Liver (tissue), 9 donors: ENCODE data around the gene C12orf57. TPM values are rescaled to one million over a fixed set of nuclear protein-coding genes. Genes with fewer than 3 reads are reported as not detected.

Experiments
- DNase-seq: peaks from one replicate; pipeline ENCODE4 v3.0.0-alpha.2; 2017; ENCODE audit warnings: low spot score
- H3K27ac ChIP-seq, 2 donors: one replicate each; pipeline ENCODE4 v1.7.0; 2013; ENCODE audit warnings: inconsistent platforms in 2 of 2, low read length in 2 of 2, control low read depth in 1 of 2, low read depth in 1 of 2, mild to moderate bottlenecking in 1 of 2
- H3K27me3 ChIP-seq, 4 donors: one replicate each; pipeline versions ENCODE4 v1.6.1 to v1.7.0; 2013; ENCODE audit warnings: low read length in 3 of 4, inconsistent platforms in 1 of 4, mild to moderate bottlenecking in 1 of 4, moderate library complexity in 1 of 4; ENCODE audit not compliant: control insufficient read depth in 4 of 4, insufficient read depth in 4 of 4
- H3K36me3 ChIP-seq, 4 donors: one replicate each; pipeline versions ENCODE4 v1.6.1 to v1.7.0; 2013; ENCODE audit warnings: low read length in 3 of 4, mild to moderate bottlenecking in 3 of 4, low read depth in 1 of 4, moderate library complexity in 1 of 4; ENCODE audit not compliant: control insufficient read depth in 4 of 4, insufficient read depth in 3 of 4
- H3K4me1 ChIP-seq, 4 donors: one replicate each; pipeline versions ENCODE4 v1.6.1 to v1.7.0; 2013; ENCODE audit warnings: low read length in 3 of 4, mild to moderate bottlenecking in 3 of 4, moderate library complexity in 1 of 4; ENCODE audit not compliant: control insufficient read depth in 4 of 4, insufficient read depth in 4 of 4
- H3K4me3 ChIP-seq, 3 donors: one replicate each; pipeline versions ENCODE4 v1.6.1 to v1.7.0; 2013; ENCODE audit warnings: low read length in 3 of 3, control low read depth in 1 of 3, low read depth in 1 of 3, mild to moderate bottlenecking in 1 of 3
- H3K9ac ChIP-seq, 2 donors: one replicate each; pipeline ENCODE4 v1.7.0; 2013; ENCODE audit warnings: low read length in 2 of 2, mild to moderate bottlenecking in 2 of 2, moderate library complexity in 2 of 2, control low read depth in 1 of 2, low read depth in 1 of 2
- H3K9me3 ChIP-seq, 4 donors: one replicate each; pipeline versions ENCODE4 v1.6.1 to v1.7.0; 2013; ENCODE audit warnings: low read length in 3 of 4; ENCODE audit not compliant: control insufficient read depth in 4 of 4
- EGR1 ChIP-seq, 2 donors: IDR thresholded peaks; 2 replicates each; pipeline ENCODE4 v1.6.1; 2016 to 2018; ENCODE audit warnings: antibody characterized with exemption in 2 of 2, low read depth in 2 of 2
- FOXA1 ChIP-seq: IDR thresholded peaks from 2 replicates; pipeline ENCODE4 v1.6.1; 2016; ENCODE audit warnings: antibody characterized with exemption
- FOXA2 ChIP-seq: IDR thresholded peaks from 2 replicates; pipeline ENCODE4 v1.6.1; 2016; ENCODE audit warnings: antibody characterized with exemption
- GABPA ChIP-seq, 2 donors: IDR thresholded peaks in 1 of 2; conservative IDR thresholded peaks in 1 of 2; 2 replicates each; pipeline ENCODE4 v1.6.1; 2016; ENCODE audit warnings: antibody characterized with exemption in 2 of 2, mild to moderate bottlenecking in 1 of 2, moderate library complexity in 1 of 2
- HNF4A ChIP-seq, 2 donors: conservative IDR thresholded peaks; 2 replicates each; pipeline ENCODE4 v1.6.1; 2016; ENCODE audit warnings: antibody characterized with exemption in 2 of 2, mild to moderate bottlenecking in 2 of 2
- HNF4G ChIP-seq: IDR thresholded peaks from 2 replicates; pipeline ENCODE4 v1.6.1; 2016; ENCODE audit warnings: antibody characterized with exemption
- JUND ChIP-seq, 2 donors: IDR thresholded peaks; 2 replicates each; pipeline ENCODE4 v1.6.1; 2016; ENCODE audit warnings: antibody characterized with exemption in 2 of 2
- NR2F2 ChIP-seq: IDR thresholded peaks from 2 replicates; pipeline ENCODE4 v1.6.1; 2016; ENCODE audit warnings: antibody characterized with exemption
- RAD21 ChIP-seq, 2 donors: IDR thresholded peaks; 2 replicates each; pipeline ENCODE4 v1.6.1; 2016; ENCODE audit warnings: antibody characterized with exemption in 2 of 2, mild to moderate bottlenecking in 2 of 2
- RXRA ChIP-seq, 2 donors: IDR thresholded peaks; 2 replicates each; pipeline ENCODE4 v1.6.1; 2017 to 2018; ENCODE audit warnings: antibody characterized with exemption in 2 of 2, mild to moderate bottlenecking in 1 of 2
- TAF1 ChIP-seq: conservative IDR thresholded peaks from 2 replicates; pipeline ENCODE4 v1.6.1; 2016; ENCODE audit warnings: antibody characterized with exemption, mild to moderate bottlenecking
- YY1 ChIP-seq: IDR thresholded peaks from 2 replicates; pipeline ENCODE4 v1.6.1; 2016; ENCODE audit warnings: antibody characterized with exemption, mild to moderate bottlenecking
- WGBS: extraction: QIAGEN DNeasy Blood & Tissue Kit; methylation state at CpG from one replicate; pipeline ENCODE4 v1.1.7; 2013; 5-methylcytosine and 5-hydroxymethylcytosine counted together
- polyA plus RNA-seq, 2 donors: library from polyadenylated mRNA; stranded (reverse) in 1 of 2; unstranded in 1 of 2; fragments of 200-250 nt in 1 of 2; fragments of >200 nt in 1 of 2; fragmentation: Nextera tagmentation in 1 of 2; extraction: Ambion mirVana in 1 of 2; gene quantifications; one replicate each; pipeline versions ENCODE4 v1.2.1 to v1.2.3, GENCODE V29; 2013 to 2015
- total RNA-seq, 2 donors: library from RNA; depleted of rRNA; stranded (reverse); fragments of >200 nt; gene quantifications; one replicate each; pipeline ENCODE4 v1.2.3, GENCODE V29; 2014
- TF ChIP-seq, protein P1 (sequence below): IDR thresholded peaks from 2 replicates; pipeline ENCODE4 v1.6.1; 2016; ENCODE audit warnings: antibody characterized with exemption
- TF ChIP-seq, protein P2 (sequence below): IDR thresholded peaks from 2 replicates; pipeline ENCODE4 v1.6.1; 2016; ENCODE audit warnings: antibody characterized with exemption
- TF ChIP-seq, protein P3 (sequence below): IDR thresholded peaks from 2 replicates; pipeline ENCODE4 v1.6.1; 2016; ENCODE audit warnings: antibody characterized with exemption, mild to moderate bottlenecking
- TF ChIP-seq, protein P4 (sequence below): IDR thresholded peaks from 2 replicates; pipeline ENCODE4 v1.6.1; 2016; ENCODE audit warnings: antibody characterized with exemption
- donor health status: healthy.
- donor health status: healthy.
- donor health status: healthy.
- donor health status: healthy.
- donor health status: healthy.

The C12orf57 gene
- total and polyA plus RNA-seq, 4 donors = 49.2 to 193 (median 65.7) TPM

DNA sequence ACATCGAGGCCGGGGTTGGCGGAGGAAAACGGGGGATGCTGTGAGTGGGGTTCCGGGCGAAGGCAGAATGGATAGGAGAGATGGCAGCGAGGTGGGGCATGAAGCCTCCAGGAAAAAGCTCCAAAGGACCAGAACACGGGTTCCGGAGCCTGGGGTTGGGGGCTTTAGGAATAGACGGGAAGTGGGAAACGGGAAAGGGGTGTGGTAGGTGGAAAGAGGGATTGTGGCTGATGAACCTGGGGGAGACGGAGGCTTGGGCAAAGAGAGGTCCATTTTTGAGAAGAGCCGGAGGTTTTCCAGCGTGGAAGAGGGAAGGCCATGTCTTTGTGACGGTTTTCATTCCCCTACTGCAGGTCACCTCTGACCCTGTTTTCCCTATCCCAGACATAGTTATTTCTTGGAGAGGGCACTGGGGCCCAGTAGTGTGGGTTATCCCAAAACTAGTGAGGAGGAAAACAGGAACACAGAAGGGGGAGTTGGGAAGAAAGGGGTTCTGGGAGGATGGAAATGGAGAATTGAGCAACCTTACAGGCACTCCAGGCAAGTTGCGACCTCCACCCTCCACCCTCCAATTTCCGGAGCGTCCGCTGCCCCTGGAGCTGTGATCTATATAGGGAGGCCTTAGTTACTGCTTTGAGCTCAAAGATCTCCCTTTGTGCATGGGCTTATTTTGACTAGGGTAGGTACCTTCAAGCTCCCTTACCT is 15.0 kb upstream of the C12orf57 start:
- Histone ChIP-seq H3K9me3 (no peaks in the 10 kb centered on the region), H3K27me3 (no peaks in the 10 kb centered on the region), H3K4me3 (peak overlapping the region; percentile 66 to 88 (median 78)), H3K36me3 (peaks cover 0 to 2% (median 0%) of the 10 kb centered on the region in 4 donors), H3K9ac (peak overlapping the region; percentile 35 to 55), H3K27ac (peak overlapping the region; percentile 62 to 66), H3K4me1 (peaks cover 9 to 61% (median 47%) of the 10 kb centered on the region in 4 donors)
- no peak for DNase-seq
- peak; percentile 19 for TF ChIP-seq NR2F2
- TF ChIP-seq, protein P1, sequence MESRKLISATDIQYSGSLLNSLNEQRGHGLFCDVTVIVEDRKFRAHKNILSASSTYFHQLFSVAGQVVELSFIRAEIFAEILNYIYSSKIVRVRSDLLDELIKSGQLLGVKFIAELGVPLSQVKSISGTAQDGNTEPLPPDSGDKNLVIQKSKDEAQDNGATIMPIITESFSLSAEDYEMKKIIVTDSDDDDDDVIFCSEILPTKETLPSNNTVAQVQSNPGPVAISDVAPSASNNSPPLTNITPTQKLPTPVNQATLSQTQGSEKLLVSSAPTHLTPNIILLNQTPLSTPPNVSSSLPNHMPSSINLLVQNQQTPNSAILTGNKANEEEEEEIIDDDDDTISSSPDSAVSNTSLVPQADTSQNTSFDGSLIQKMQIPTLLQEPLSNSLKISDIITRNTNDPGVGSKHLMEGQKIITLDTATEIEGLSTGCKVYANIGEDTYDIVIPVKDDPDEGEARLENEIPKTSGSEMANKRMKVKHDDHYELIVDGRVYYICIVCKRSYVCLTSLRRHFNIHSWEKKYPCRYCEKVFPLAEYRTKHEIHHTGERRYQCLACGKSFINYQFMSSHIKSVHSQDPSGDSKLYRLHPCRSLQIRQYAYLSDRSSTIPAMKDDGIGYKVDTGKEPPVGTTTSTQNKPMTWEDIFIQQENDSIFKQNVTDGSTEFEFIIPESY = no peak
- 17% methylated on average over 19 of the region's 19 CpGs for WGBS

DNA sequence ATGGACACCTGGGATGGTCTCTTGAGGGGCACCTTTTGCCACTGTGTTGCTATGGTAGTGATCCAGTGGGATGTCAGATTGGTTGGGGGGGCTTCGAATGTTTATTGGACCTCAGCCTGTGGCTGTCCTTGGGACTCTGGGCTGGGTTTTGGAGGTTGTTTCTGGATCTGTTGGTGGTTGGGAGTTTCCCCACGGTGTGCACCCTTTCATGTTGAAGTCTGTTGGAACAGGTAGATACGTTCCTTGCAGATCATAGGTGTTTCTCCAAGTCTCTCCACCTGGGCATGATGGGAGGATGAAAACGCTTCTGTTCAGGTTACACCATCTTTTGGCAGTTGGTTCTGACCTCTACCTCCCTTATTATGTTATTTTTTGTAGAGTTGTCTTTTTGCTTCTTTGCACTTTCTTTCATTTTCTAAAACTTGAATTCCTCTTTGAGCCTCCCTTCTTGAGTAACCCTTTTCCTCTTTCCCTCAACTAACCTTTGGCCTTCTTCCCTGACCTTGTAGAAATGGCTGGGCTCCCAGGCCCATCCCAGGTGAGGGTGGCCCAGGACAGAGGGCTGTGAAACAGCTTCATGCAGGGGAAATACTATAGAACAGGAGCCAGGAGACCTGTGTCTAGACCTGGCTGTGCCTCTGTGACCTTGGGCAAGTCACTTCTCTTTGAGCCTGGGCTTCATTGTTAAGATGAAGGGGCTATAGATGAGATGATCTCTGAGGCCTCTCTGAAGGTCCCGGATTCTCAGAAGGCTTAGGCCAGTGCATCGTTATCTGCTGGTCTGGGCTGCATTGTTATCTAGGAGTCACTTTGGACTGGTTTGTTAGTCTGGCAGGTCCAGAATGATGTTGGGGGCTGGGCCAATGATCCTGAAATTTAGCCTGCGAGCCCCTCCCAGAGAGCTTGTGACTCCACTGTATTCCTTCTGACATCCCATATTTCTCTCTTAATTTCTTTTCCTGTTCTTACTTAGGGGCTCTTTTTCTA is 14.1 kb upstream of the C12orf57 start:
- H3K27me3 ChIP-seq = no peaks in the 10 kb centered on the region
- TF ChIP-seq EGR1 (IDR thresholded peaks at IDR 0.05; ENCODE audit: low read depth in 2 of 2) = no peak
- TF ChIP-seq JUND (IDR thresholded peaks at IDR 0.05) = no peak
- no peak for TF ChIP-seq NR2F2
- no peak for TF ChIP-seq FOXA2
- TF ChIP-seq YY1 = no peak
- no peak for TF ChIP-seq GABPA (IDR thresholded peaks at IDR 0.05 in 1 of 2, conservative IDR thresholded peaks at IDR 0.05 in 1 of 2)
- no peak for TF ChIP-seq RXRA (IDR thresholded peaks at IDR 0.05)
- TF ChIP-seq RAD21 (IDR thresholded peaks at IDR 0.05) = no peak
- peaks cover 9 to 55% (median 39%) of the 10 kb centered on the region in 4 donors for H3K4me1 ChIP-seq
- no peak overlapping the region for H3K9ac ChIP-seq
- peak overlapping the region; percentile 66 to 88 (median 78) for H3K4me3 ChIP-seq
- no peak for DNase-seq
- peaks cover 0 to 10% (median 2%) of the 10 kb centered on the region in 4 donors for H3K36me3 ChIP-seq
- H3K9me3 ChIP-seq = no peaks in the 10 kb centered on the region
- H3K27ac ChIP-seq = peak overlapping the region; percentile 26 to 66
- WGBS = 62% methylated on average over 7 of the region's 7 CpGs

DNA sequence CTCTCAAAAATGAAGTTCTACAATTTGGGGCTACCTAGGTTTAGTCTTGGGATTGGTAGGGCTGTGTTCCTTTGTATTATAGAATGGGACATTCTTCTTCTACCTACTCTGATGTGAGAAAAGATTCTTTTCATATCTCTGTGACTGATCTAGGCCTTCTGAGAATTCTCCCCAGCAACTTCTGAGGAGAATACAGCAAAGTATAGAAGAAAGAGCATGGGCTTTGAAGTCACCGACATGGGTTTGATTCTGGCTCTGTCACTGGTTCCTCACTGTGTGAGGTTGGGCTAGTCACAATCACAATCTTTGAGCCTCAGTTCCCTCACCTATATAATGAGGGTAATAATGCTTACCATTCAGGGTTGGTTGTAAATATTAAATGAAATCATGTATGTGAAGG is 11.1 kb upstream of the C12orf57 start:
- DNase-seq = no peak
- H3K4me3 ChIP-seq = no peak overlapping the region
- no peak overlapping the region for H3K9ac ChIP-seq
- no peak overlapping the region for H3K27ac ChIP-seq
- peaks cover 0 to 14% (median 7%) of the 10 kb centered on the region in 4 donors for H3K36me3 ChIP-seq
- H3K4me1 ChIP-seq = peaks cover 4 to 37% (median 14%) of the 10 kb centered on the region in 4 donors
- 93% methylated on average over 1 of the region's 1 CpG for WGBS
- no peaks in the 10 kb centered on the region for H3K27me3 ChIP-seq
- H3K9me3 ChIP-seq = no peaks in the 10 kb centered on the region
- TF ChIP-seq RXRA (IDR thresholded peaks at IDR 0.05) = no peak
- TF ChIP-seq, protein P2, sequence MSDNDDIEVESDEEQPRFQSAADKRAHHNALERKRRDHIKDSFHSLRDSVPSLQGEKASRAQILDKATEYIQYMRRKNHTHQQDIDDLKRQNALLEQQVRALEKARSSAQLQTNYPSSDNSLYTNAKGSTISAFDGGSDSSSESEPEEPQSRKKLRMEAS = no peak
- TF ChIP-seq JUND (IDR thresholded peaks at IDR 0.05) = no peak
- TF ChIP-seq FOXA1 = no peak
- TF ChIP-seq, protein P3, sequence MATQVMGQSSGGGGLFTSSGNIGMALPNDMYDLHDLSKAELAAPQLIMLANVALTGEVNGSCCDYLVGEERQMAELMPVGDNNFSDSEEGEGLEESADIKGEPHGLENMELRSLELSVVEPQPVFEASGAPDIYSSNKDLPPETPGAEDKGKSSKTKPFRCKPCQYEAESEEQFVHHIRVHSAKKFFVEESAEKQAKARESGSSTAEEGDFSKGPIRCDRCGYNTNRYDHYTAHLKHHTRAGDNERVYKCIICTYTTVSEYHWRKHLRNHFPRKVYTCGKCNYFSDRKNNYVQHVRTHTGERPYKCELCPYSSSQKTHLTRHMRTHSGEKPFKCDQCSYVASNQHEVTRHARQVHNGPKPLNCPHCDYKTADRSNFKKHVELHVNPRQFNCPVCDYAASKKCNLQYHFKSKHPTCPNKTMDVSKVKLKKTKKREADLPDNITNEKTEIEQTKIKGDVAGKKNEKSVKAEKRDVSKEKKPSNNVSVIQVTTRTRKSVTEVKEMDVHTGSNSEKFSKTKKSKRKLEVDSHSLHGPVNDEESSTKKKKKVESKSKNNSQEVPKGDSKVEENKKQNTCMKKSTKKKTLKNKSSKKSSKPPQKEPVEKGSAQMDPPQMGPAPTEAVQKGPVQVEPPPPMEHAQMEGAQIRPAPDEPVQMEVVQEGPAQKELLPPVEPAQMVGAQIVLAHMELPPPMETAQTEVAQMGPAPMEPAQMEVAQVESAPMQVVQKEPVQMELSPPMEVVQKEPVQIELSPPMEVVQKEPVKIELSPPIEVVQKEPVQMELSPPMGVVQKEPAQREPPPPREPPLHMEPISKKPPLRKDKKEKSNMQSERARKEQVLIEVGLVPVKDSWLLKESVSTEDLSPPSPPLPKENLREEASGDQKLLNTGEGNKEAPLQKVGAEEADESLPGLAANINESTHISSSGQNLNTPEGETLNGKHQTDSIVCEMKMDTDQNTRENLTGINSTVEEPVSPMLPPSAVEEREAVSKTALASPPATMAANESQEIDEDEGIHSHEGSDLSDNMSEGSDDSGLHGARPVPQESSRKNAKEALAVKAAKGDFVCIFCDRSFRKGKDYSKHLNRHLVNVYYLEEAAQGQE = no peak
- TF ChIP-seq, protein P4, sequence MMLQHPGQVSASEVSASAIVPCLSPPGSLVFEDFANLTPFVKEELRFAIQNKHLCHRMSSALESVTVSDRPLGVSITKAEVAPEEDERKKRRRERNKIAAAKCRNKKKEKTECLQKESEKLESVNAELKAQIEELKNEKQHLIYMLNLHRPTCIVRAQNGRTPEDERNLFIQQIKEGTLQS = no peak
- no peak for TF ChIP-seq HNF4A (conservative IDR thresholded peaks at IDR 0.05)
- no peak for TF ChIP-seq YY1
- TF ChIP-seq, protein P1 = no peak
- no peak for TF ChIP-seq TAF1
- no peak for TF ChIP-seq HNF4G
